ENCODE data around the gene DSTYK. TPM values are rescaled to one million over a fixed set of nuclear protein-coding genes. Genes with fewer than 3 reads are reported as not detected.

Gene DSTYK
- total RNA-seq, 1 experiment from 2014 or later, result 6.3 TPM

GRCh38 chr1:205170532-205171269 lies 40.8 kb downstream of the DSTYK start:
- H3K36me3 ChIP-seq (ENCODE audit: control insufficient read depth, insufficient read depth, low read length), result no peaks in the 10 kb centered on the region
- TF ChIP-seq CTCF (IDR thresholded peaks at IDR 0.05; ENCODE audit: insufficient read depth in 1 of 2, low read depth in 1 of 2, low read length in 1 of 2, severe bottlenecking in 1 of 2, unreplicated experiment in 1 of 2), result no peak
- CTCF ChIA-PET, result interaction anchor here (0.6 kb wide), 2 partner anchors 18 to 29 kb away, joined by 3 to 4 read pairs; no protein-coding TSS in a partner anchor
- Mint-ChIP-seq H3K27ac (ENCODE audit: unreplicated experiment) (no peak overlapping the region), H3K27me3 (ENCODE audit: insufficient read depth, unreplicated experiment) (no peaks in the 10 kb centered on the region), H3K36me3 (ENCODE audit: insufficient read depth, unreplicated experiment) (peaks cover 15% of the 10 kb centered on the region), H3K9me3 (ENCODE audit: unreplicated experiment) (no peaks in the 10 kb centered on the region), H3K4me1 (ENCODE audit: low read depth, unreplicated experiment) (peaks cover 7% of the 10 kb centered on the region), H3K4me3 (ENCODE audit: unreplicated experiment) (no peak overlapping the region)
- no peaks in the 10 kb centered on the region for H3K9me3 ChIP-seq
- POLR2A ChIA-PET, result interaction anchor here (0.6 kb wide), 1 partner anchor 1544 kb away, joined by 3 read pairs; the partner anchor contains the start of gene ATP2B4
- no peak overlapping the region for H3K4me3 ChIP-seq (ENCODE audit: low read depth, low read length)
- no TSS peak for BruUV-seq (replicated peaks)
- peaks cover 6% of the 10 kb centered on the region; the same call in 1 of the 2 replicates for H3K4me1 ChIP-seq
- no peak for DNase-seq
- H3K27me3 ChIP-seq (replicated peaks; ENCODE audit: control insufficient read depth, insufficient read depth, low read length), result no peaks in the 10 kb centered on the region
- intact Hi-C loops (cut with micrococcal nuclease; ENCODE audit: unreplicated experiment), result no loop called here

DNA sequence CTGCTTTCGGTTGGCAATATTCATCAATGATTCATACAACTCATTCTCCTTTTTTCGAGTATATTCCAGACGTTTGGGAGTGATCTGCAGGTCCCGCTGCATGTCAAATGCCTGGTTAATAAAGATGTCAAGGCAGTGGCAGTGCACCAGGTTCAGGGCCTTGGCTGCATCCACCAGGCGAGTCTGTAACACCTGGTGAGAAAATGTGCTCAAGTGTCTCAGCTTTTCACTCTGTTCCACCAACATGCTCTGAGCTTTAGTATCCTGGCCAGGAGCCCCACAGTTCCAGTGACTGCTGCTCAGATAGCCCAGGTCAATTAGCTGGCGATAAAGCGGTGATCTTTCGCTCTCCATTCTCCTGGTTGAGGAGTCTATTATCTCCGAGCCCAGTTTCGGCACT lies 42.3 kb downstream of the DSTYK start:
- peaks cover 15% of the 10 kb centered on the region for H3K36me3 Mint-ChIP-seq (ENCODE audit: insufficient read depth, unreplicated experiment)
- H3K27ac Mint-ChIP-seq (ENCODE audit: unreplicated experiment), result no peak overlapping the region
- Histone ChIP-seq H3K27me3 (replicated peaks; ENCODE audit: control insufficient read depth, insufficient read depth, low read length) (no peaks in the 10 kb centered on the region), H3K36me3 (ENCODE audit: control insufficient read depth, insufficient read depth, low read length) (no peaks in the 10 kb centered on the region), H3K9me3 (no peaks in the 10 kb centered on the region), H3K4me1 (peaks cover 6% of the 10 kb centered on the region; the same call in 1 of the 2 replicates), H3K4me3 (ENCODE audit: low read depth, low read length) (no peak overlapping the region)
- no peaks in the 10 kb centered on the region for H3K27me3 Mint-ChIP-seq (ENCODE audit: insufficient read depth, unreplicated experiment)
- TF ChIP-seq CTCF (IDR thresholded peaks at IDR 0.05; ENCODE audit: insufficient read depth in 1 of 2, low read depth in 1 of 2, low read length in 1 of 2, severe bottlenecking in 1 of 2, unreplicated experiment in 1 of 2), result no peak
- H3K4me3 Mint-ChIP-seq (ENCODE audit: unreplicated experiment), result no peak overlapping the region
- H3K9me3 Mint-ChIP-seq (ENCODE audit: unreplicated experiment), result no peaks in the 10 kb centered on the region
- intact Hi-C loops (cut with micrococcal nuclease; ENCODE audit: unreplicated experiment), result no loop called here
- no TSS peak for BruUV-seq (replicated peaks)
- H3K4me1 Mint-ChIP-seq (ENCODE audit: low read depth, unreplicated experiment), result peaks cover 7% of the 10 kb centered on the region
- CTCF ChIA-PET, result no interaction called here
- DNase-seq, result no peak
- POLR2A ChIA-PET, result no interaction called here

- Histone ChIP-seq H3K4me3 (ENCODE audit: low read depth, low read length) (no peak overlapping the region), H3K9me3 (no peaks in the 10 kb centered on the region), H3K27me3 (replicated peaks; ENCODE audit: control insufficient read depth, insufficient read depth, low read length) (no peaks in the 10 kb centered on the region), H3K36me3 (ENCODE audit: control insufficient read depth, insufficient read depth, low read length) (no peaks in the 10 kb centered on the region), H3K4me1 (peaks cover 6% of the 10 kb centered on the region; the same call in 1 of the 2 replicates)
- DNase-seq, result no peak
- no peak for TF ChIP-seq CTCF (IDR thresholded peaks at IDR 0.05; ENCODE audit: insufficient read depth in 1 of 2, low read depth in 1 of 2, low read length in 1 of 2, severe bottlenecking in 1 of 2, unreplicated experiment in 1 of 2)
- POLR2A ChIA-PET, result no interaction called here
- Mint-ChIP-seq H3K27ac (ENCODE audit: unreplicated experiment) (no peak overlapping the region), H3K36me3 (ENCODE audit: insufficient read depth, unreplicated experiment) (peaks cover 15% of the 10 kb centered on the region), H3K9me3 (ENCODE audit: unreplicated experiment) (no peaks in the 10 kb centered on the region), H3K27me3 (ENCODE audit: insufficient read depth, unreplicated experiment) (no peaks in the 10 kb centered on the region), H3K4me3 (ENCODE audit: unreplicated experiment) (no peak overlapping the region), H3K4me1 (ENCODE audit: low read depth, unreplicated experiment) (peaks cover 7% of the 10 kb centered on the region)
- no TSS peak for BruUV-seq (replicated peaks)
- intact Hi-C loops (cut with micrococcal nuclease; ENCODE audit: unreplicated experiment), result no loop called here
- CTCF ChIA-PET, result no interaction called here
These were observed 43.2 kb downstream of the DSTYK start for GRCh38 chr1:205168291-205168690.
